IMR-90 (cell line): ENCODE data around the gene IGSF22. TPM values are rescaled to one million over a fixed set of nuclear protein-coding genes. Genes with fewer than 3 reads are reported as not detected.

Experiments
- ATAC-seq: fragments of 200-7000 bp; cut with Tn5 transposase; 2 replicates; pipeline ENCODE4 v1.9.1; 2020; ENCODE audit warnings: low read depth, mild to moderate bottlenecking, moderate library complexity
- BruUV-seq: library from RNA; stranded (reverse); fragments of 400-500 nt; replicated peaks from 2 replicates; lab custom pipeline; 2021; lab: Mats Ljungman, UMichigan
- CTCF ChIA-PET: fragments of 300-600 bp; formaldehyde crosslinking; extraction: SDS; loops from one replicate; lab custom pipeline; 2021; ENCODE audit warnings: antibody characterized with exemption; lab: Yijun Ruan, JAX
- POLR2A ChIA-PET: fragments of 300-600 bp; sonication (Branson Sonifier 250); formaldehyde crosslinking; loops from one replicate; lab custom pipeline; 2022; ENCODE audit warnings: antibody characterized with exemption; ENCODE audit not compliant: unreplicated experiment; lab: Charles Lee
- DNase-seq: peaks from one replicate; pipeline ENCODE4 v3.0.0; 2013
- H2AFZ ChIP-seq: replicated peaks from 2 replicates; pipeline ENCODE3; 2013; ENCODE audit warnings: low read length, mild to moderate bottlenecking; ENCODE audit not compliant: poor library complexity
- H2AK5ac ChIP-seq: 2 replicates; pipeline ENCODE4 v1.6.1; 2013; ENCODE audit warnings: low read depth, low read length, inconsistent platforms
- H2AK9ac ChIP-seq: replicated peaks from 2 replicates; pipeline ENCODE3; 2013; ENCODE audit warnings: mild to moderate bottlenecking, low read depth, low read length, moderate library complexity; ENCODE audit not compliant: poor library complexity
- H2BK120ac ChIP-seq: 2 replicates; pipeline ENCODE4 v1.6.1; 2013; ENCODE audit warnings: low read depth, low read length, inconsistent platforms
- H2BK15ac ChIP-seq: 3 replicates; pipeline ENCODE4 v1.6.1; 2013; ENCODE audit warnings: low read depth, low read length, inconsistent platforms
- H2BK20ac ChIP-seq: 2 replicates; pipeline ENCODE4 v1.6.1; 2013; ENCODE audit warnings: low read depth, mild to moderate bottlenecking, inconsistent platforms, low read length, moderate library complexity
- H2BK5ac ChIP-seq: 2 replicates; pipeline ENCODE4 v1.6.1; 2013; ENCODE audit warnings: mild to moderate bottlenecking, low read depth, low read length, inconsistent platforms; ENCODE audit not compliant: poor library complexity, severe bottlenecking
- H3K14ac ChIP-seq: replicated peaks from 2 replicates; pipeline ENCODE4 v1.6.1; 2013; ENCODE audit warnings: low read depth, low read length, inconsistent platforms
- H3K18ac ChIP-seq: 2 replicates; pipeline ENCODE4 v1.6.1; 2013; ENCODE audit warnings: low read depth, low read length, control low read depth
- H3K23ac ChIP-seq: 2 replicates; pipeline ENCODE4 v1.6.1; 2013; ENCODE audit warnings: low read depth, low read length, inconsistent platforms
- H3K27ac ChIP-seq: 2 replicates; pipeline ENCODE4 v1.5.1; 2013; ENCODE audit warnings: mild to moderate bottlenecking, control low read depth, low read length; ENCODE audit not compliant: insufficient read depth
- H3K27me3 ChIP-seq: 2 replicates; pipeline ENCODE4 v1.6.1; 2013; ENCODE audit warnings: low read length; ENCODE audit not compliant: control insufficient read depth, insufficient read depth
- H3K36me3 ChIP-seq: 2 replicates; pipeline ENCODE4 v1.6.1; 2013; ENCODE audit warnings: low read length, mixed read lengths; ENCODE audit not compliant: control insufficient read depth, insufficient read depth
- H3K4ac ChIP-seq: 2 replicates; pipeline ENCODE4 v1.6.1; 2013; ENCODE audit warnings: low read depth, low read length, inconsistent platforms
- H3K4me1 ChIP-seq: 2 replicates; pipeline ENCODE4 v1.6.1; 2013; ENCODE audit warnings: low read length, mixed read lengths; ENCODE audit not compliant: control insufficient read depth, insufficient read depth
- H3K4me2 ChIP-seq: 2 replicates; pipeline ENCODE4 v1.6.1; 2013; ENCODE audit warnings: low read depth, mild to moderate bottlenecking, control low read depth, low read length, moderate library complexity
- H3K4me3 ChIP-seq: 2 replicates; pipeline ENCODE4 v1.5.1; 2013; ENCODE audit warnings: low read depth, mild to moderate bottlenecking, control low read depth, low read length, moderate library complexity; ENCODE audit not compliant: insufficient read depth
- H3K56ac ChIP-seq: 2 replicates; pipeline ENCODE4 v1.6.1; 2013; ENCODE audit warnings: low read length, inconsistent platforms; ENCODE audit not compliant: insufficient read depth; ENCODE audit errors: extremely low read depth
- H3K79me1 ChIP-seq, 2 experiments: 2 replicates each; pipeline ENCODE4 v1.6.1; 2013; ENCODE audit warnings: low read length in 2 of 2, inconsistent platforms in 1 of 2, low read depth in 1 of 2
- H3K9ac ChIP-seq: 2 replicates; pipeline ENCODE4 v1.6.1; 2013; ENCODE audit warnings: low read depth, low read length, control low read depth
- H3K9me1 ChIP-seq: 2 replicates; pipeline ENCODE4 v1.6.1; 2013; ENCODE audit warnings: low read length, inconsistent platforms; ENCODE audit not compliant: insufficient read depth
- H3K9me3 ChIP-seq: 2 replicates; pipeline ENCODE4 v1.6.1; 2013; ENCODE audit warnings: low read length; ENCODE audit not compliant: control insufficient read depth, insufficient read depth
- H4K20me1 ChIP-seq: 2 replicates; pipeline ENCODE4 v1.6.1; 2013; ENCODE audit warnings: low read length, inconsistent platforms; ENCODE audit not compliant: insufficient read depth
- H4K5ac ChIP-seq: 2 replicates; pipeline ENCODE4 v1.6.1; 2013; ENCODE audit warnings: mild to moderate bottlenecking, low read depth, low read length, control low read depth
- H4K8ac ChIP-seq, 2 experiments: 2 replicates each; pipeline ENCODE4 v1.6.1; 2013; ENCODE audit warnings: low read depth in 2 of 2, low read length in 2 of 2, control low read depth in 1 of 2, inconsistent platforms in 1 of 2
- H4K91ac ChIP-seq: 2 replicates; pipeline ENCODE4 v1.6.1; 2013; ENCODE audit warnings: low read depth, low read length, inconsistent platforms; ENCODE audit not compliant: insufficient read depth
- FOS ChIP-seq: fragments of 150-350 bp; IDR thresholded peaks from 2 replicates; pipeline ENCODE4 v1.6.1; 2016; ENCODE audit warnings: low read depth, low read length
- NFE2L2 ChIP-seq: fragments of 150-350 bp; IDR thresholded peaks from 2 replicates; pipeline ENCODE4 v1.6.1; 2016; ENCODE audit warnings: low read depth, mild to moderate bottlenecking, low read length
- WGBS, 2 experiments: methylation state at CpG; one replicate each; pipeline versions ENCODE4 v1.1.5 to v1.1.7; 2013; ENCODE audit warnings: missing lambda C conversion rate in 2 of 2; ENCODE audit not compliant: insufficient read length in 1 of 2; ENCODE audit errors: extremely low coverage in 2 of 2; 5-methylcytosine and 5-hydroxymethylcytosine counted together
- dilution Hi-C: fragments of 300-500 bp; cut with HindIII; formaldehyde crosslinking; loops from one replicate; pipeline ENCODE4 v1.14.3; 2018; ENCODE audit warnings: low sequenced_read_pairs; ENCODE audit not compliant: unreplicated experiment
- in situ Hi-C: fragments of 300-500 bp; cut with MboI; formaldehyde crosslinking; loops from 3 replicates; pipeline ENCODE4 v1.14.3; 2019; ENCODE audit warnings: low sequenced_read_pairs, inconsistent platforms, mixed read lengths
- intact Hi-C: fragments of 100-400 bp; cut with micrococcal nuclease; formaldehyde crosslinking; loops from 2 replicates; pipeline ENCODE4 v1.10.0; 2022
- polyA plus RNA-seq, 3 experiments: library from polyadenylated mRNA; depleted of rRNA; stranded (reverse); fragments of >200 nt; gene quantifications; 2 replicates each; pipeline ENCODE4 v1.2.3, GENCODE V29; 2012; ENCODE audit warnings: low replicate concordance in 1 of 3
- total RNA-seq: library from RNA; depleted of rRNA; stranded (reverse); fragments of >200 nt; gene quantifications from 2 replicates; pipeline ENCODE4 v1.2.3, GENCODE V29; 2012

The IGSF22 gene
- total and polyA plus RNA-seq, 2 of the 4 experiments (the other 2 are of a cell fraction), result not detected

DNA sequence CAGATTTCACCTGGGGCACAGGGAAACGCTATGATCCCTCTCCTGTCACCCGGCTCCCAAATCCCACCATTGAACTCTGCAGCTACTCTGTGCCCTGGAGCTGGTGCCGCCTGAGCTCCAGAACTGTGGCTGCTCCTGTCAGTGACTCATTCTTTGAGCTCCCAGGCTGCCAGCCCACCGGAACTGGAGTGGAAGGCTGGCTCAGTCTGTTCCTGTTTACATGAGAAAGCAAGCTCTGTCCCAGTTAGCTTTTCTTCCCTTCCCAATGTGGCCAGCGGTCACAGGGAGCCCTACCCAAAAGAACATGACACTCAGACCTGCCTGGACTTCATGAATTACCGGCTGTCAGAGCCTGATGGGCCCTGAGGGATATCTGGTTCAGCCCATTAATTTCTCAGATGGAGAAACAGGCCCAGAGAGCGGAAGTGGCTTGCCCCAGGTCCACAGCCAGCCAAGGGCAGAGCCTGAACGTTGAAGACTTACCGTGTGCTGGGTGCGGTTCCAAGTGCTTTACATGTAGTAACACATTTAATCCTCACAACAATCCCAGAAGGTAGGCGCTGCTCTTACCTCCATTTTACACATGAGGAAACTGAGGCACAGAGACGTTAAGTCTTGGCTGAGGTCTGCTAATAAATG is 23.8 kb upstream of the IGSF22 start:
- intact Hi-C loops, result no loop called here
- Histone ChIP-seq H3K14ac (peak overlapping the region; percentile 62; the same call in 1 of the 2 replicates), H3K36me3 (no peaks in the 10 kb centered on the region), H3K9me3 (no peaks in the 10 kb centered on the region), H2BK20ac (peak overlapping the region; percentile 57; the same call in 1 of the 2 replicates), H3K27ac (peak overlapping the region; percentile 36), H3K79me1 (no peaks in the 10 kb centered on the region), H3K27me3 (no peaks in the 10 kb centered on the region; the same call in 1 of the 2 replicates), H3K4me2 (no peak overlapping the region), H2BK5ac (peak overlapping the region; percentile 59), H3K18ac (0 out of 2 replicates have a peak overlapping the region, but pooled peaks have one; percentile 27), H2AK5ac (peak overlapping the region; percentile 80), H3K23ac (0 out of 2 replicates have a peak overlapping the region, but pooled peaks have one; percentile 18), H3K9ac (no peak overlapping the region), H4K8ac (peak overlapping the region; percentile 83 to 99), H3K4ac (peak overlapping the region; percentile 86), H2AFZ (peak overlapping the region; percentile 94), H3K4me3 (no peak overlapping the region), H2AK9ac (peak overlapping the region; percentile 22), H3K9me1 (peaks cover 6% of the 10 kb centered on the region; the same call in 1 of the 2 replicates), H3K4me1 (peaks cover 5% of the 10 kb centered on the region), H4K20me1 (no peaks in the 10 kb centered on the region), H3K56ac (peak overlapping the region; percentile 35), H2BK15ac (peak overlapping the region; percentile 67; the same call in 2 of the 3 replicates), H2BK120ac (peak overlapping the region; percentile 69), H4K91ac (peak overlapping the region; percentile 93), H4K5ac (peak overlapping the region; percentile 69)
- DNase-seq (peak; percentile 75), ATAC-seq (peak; percentile 97)
- in situ Hi-C loops, result loop anchor here (25.0 kb wide), 1 partner anchor 212 kb away; the partner anchor contains the start of gene TSG101
- WGBS, 2 experiments, result 80% methylated on average over 2 of the region's 12 CpGs; no CpG with 5 or more reads in 1 of the 2 experiments
- ChIA-PET CTCF (interaction anchor here (1.7 to 2.0 kb wide), 2 partner anchors 14 to 28 kb away, joined by 4 to 6 read pairs; no protein-coding TSS in a partner anchor), POLR2A (no interaction called here)
- BruUV-seq, result no TSS peak
- TF ChIP-seq NFE2L2 (no peak), FOS (peak; percentile 56; the same call in 1 of the 2 replicates)
- dilution Hi-C loops, result no loop called here
